Measurements from ENCODE around the gene LYG1.

Gene LYG1

GRCh38 chr2:99275882-99276281 is 25.1 kb downstream of the LYG1 start:
- in situ Hi-C loops (cut with MboI; ENCODE audit: low sequenced_read_pairs, unreplicated experiment) = no loop called here
- no peak for DNase-seq (ENCODE audit: low spot score)
- no peak for TF ChIP-seq CTCF (IDR thresholded peaks at IDR 0.05; ENCODE audit: borderline replicate concordance, control extremely low read depth, extremely low read depth, insufficient read depth, missing control alignments)

- no peak for TF ChIP-seq CTCF (IDR thresholded peaks at IDR 0.05; ENCODE audit: borderline replicate concordance, control extremely low read depth, extremely low read depth, insufficient read depth, missing control alignments)
- in situ Hi-C loops (cut with MboI; ENCODE audit: low sequenced_read_pairs, unreplicated experiment) = no loop called here
- no peak for DNase-seq (ENCODE audit: low spot score)
These were observed 39.8 kb downstream of the LYG1 start for GRCh38 chr2:99261242-99261641.

GRCh38 chr2:99260184-99260583 is 40.8 kb downstream of the LYG1 start:
- no peak for DNase-seq (ENCODE audit: low spot score)
- TF ChIP-seq CTCF (IDR thresholded peaks at IDR 0.05; ENCODE audit: borderline replicate concordance, control extremely low read depth, extremely low read depth, insufficient read depth, missing control alignments) = no peak
- in situ Hi-C loops (cut with MboI; ENCODE audit: low sequenced_read_pairs, unreplicated experiment) = no loop called here

- in situ Hi-C loops (cut with MboI; ENCODE audit: low sequenced_read_pairs, unreplicated experiment) = no loop called here
- no peak for TF ChIP-seq CTCF (IDR thresholded peaks at IDR 0.05; ENCODE audit: borderline replicate concordance, control extremely low read depth, extremely low read depth, insufficient read depth, missing control alignments)
- DNase-seq (ENCODE audit: low spot score) = no peak
These were observed 41.5 kb downstream of the LYG1 start for GRCh38 chr2:99259465-99259864.

- no peak for DNase-seq (ENCODE audit: low spot score)
- in situ Hi-C loops (cut with MboI; ENCODE audit: low sequenced_read_pairs, unreplicated experiment) = no loop called here
- no peak for TF ChIP-seq CTCF (IDR thresholded peaks at IDR 0.05; ENCODE audit: borderline replicate concordance, control extremely low read depth, extremely low read depth, insufficient read depth, missing control alignments)
These were observed 44.3 kb downstream of the LYG1 start for GRCh38 chr2:99256677-99257076.

GRCh38 chr2:99255491-99256318 is 45.3 kb downstream of the LYG1 start, which contains the start of gene LYG2:
TSS of gene LYG2 (minus strand) at chr2:99255666. CDS start at chr2:99254260, 1,406 bp downstream.
- TF ChIP-seq CTCF (IDR thresholded peaks at IDR 0.05; ENCODE audit: borderline replicate concordance, control extremely low read depth, extremely low read depth, insufficient read depth, missing control alignments) = no peak
- in situ Hi-C loops (cut with MboI; ENCODE audit: low sequenced_read_pairs, unreplicated experiment) = no loop called here

More at GRCh38 chr2:99255491-99256318, 45.3 kb downstream of the LYG1 start, which contains the start of gene LYG2:
- no peak for DNase-seq (ENCODE audit: low spot score)
